Hippocampal formation (tissue), 2 donors: ENCODE measurements around the gene IL18BP.

Experiments used
- DNase-seq, 2 donors: peaks; one replicate each; lab custom pipeline; 2025; lab: John Stamatoyannopoulos, UW

IL18BP gene

GRCh38 chr11:71998649-71999310, at the start of gene IL18BP:
IL18BP (plus strand) TSS chr11:71998909; CDS start chr11:71999985, 1,076 bp downstream.
- no peak for DNase-seq

DNA sequence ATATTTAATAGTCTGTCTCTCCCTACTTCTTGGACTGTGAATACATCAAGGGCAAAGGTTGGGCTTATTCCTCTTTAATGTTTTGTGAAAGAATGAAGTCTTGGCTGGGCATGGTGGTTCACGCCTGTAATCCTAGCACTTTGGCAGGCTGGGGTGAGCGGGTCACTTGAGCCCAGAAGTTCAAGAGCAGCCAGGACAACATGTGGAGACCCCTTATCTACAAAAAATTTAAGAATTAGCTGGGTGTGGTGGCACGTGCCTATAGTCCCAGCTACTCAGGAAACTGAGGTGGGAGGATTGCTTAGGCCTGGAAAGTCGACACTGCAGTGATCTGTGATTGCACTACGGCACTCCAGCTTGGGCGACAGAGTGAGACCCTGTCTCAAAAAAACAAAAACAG, 49.7 kb upstream of the IL18BP start:
- no peak for DNase-seq

DNA sequence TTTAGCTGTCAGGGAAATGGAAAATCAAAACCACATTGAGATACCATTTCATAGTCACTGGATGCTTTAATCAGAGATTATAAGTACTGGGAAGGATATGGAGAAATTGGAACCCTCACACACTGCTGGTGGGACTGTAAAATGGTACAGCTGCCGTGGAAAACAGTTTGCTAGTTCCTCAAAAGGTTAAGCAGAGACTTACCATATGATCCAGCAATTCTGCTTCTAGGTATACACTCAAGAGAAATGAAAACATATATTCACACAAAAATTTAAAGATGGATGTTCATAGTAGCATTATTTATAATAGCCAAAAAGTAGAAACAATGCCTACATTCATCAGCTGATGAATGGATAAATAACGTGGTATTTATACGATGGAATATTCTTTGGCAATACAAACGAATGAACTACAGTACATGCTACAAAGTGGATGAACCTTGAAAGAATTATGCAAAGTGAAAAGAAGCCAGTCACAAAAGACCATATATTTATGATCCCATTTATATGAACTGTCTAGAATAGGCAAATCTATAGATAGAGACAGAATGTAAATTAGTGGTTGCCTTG, 46.9 kb upstream of the IL18BP start:
- DNase-seq: no peak

DNA sequence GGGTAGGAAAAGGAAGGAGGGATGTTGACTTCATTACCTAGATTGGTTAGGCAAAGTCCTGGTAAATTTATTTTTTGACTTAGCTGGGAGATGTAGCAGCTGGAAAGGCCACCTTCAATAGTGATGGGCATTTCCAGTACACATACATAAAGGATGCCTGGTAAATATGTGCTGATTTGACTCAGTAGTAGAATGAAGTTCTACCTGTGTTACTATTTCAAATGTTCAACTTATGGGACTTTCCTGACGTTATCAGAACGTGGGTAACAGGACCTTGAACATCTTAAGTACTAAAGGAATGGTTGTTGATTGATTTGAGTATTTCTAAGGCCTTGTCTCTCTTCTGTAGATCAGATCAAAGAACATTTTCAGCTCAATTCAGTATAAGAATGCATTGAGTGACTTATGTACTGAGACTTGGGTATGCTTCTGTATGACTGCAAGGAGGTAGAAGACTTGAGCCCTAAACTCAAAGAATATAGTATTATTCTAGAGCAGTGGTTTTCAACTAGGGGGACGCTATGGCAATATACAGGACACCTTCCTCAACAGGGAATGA, 42.7 kb upstream of the IL18BP start:
- no peak for DNase-seq

DNA sequence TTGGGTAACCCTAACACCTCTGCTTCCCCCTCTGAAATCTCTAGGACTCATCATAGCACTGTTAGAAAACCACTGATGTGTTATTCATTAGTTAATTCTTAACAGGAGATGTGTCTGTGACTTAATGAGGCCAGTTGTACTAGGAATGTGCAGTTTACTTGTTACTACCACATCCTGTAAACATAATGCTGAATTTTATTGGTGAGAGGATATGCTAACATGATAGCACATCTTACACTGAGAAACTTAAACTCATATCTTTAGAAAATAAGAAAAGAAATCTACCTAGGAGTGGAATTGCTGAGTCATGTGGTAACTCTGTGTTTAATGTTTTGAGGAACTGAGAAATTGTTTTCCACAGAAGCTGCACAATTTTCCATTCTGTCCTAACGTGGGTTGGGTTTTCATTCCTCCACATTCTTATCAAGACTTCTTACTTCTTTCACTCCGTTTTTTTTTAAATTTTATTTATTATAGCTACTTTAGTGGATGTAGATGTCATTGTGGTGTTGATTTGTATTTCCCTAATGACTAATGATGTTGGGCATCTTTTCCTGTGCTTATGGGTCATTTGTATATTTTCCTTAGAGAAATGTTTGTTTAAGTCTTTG, 36.2 kb upstream of the IL18BP start:
- DNase-seq: no peak

- no peak for DNase-seq
These were observed 35.2 kb upstream of the IL18BP start for GRCh38 chr11:71963468-71963867.

- DNase-seq: no peak
These were observed 34.1 kb upstream of the IL18BP start for GRCh38 chr11:71964641-71965040.

DNA sequence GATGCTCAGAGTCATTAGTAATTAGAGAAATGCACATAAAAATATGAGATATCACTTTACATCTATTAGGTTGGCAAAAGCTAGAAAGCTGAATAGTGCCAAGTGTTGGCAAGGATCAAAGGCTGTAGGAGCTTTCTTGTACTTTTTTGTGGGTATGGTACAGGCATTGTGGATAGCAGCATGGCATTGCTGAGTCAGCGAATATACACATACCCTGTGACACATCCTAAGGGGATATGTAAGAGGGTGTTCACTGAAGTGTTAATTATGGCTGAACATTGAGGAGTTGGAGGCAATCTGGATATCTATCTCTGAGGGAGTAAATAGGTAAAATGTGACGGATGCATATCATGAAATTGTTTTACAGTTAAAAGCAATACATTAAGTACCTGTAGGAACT, 27.0 kb upstream of the IL18BP start:
- no peak for DNase-seq

DNA sequence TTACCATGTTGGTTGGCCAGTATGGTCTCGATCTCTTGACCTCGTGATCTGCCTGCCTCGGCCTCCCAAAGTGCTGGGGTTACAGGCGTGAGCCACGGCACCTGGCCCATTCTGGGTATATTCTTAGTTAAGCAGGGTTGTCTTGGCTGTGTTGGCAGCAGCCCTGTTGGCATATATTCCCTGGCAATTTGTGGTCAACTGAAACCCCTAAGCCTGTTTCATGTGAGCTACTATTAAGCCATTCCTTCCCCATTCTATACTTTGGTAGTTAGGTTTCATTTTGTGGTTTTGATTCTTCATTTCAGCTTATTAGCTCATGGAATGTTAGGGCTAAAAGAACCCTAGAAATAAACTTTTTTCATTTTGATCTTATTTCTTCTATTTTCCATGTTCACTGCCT, 22.2 kb upstream of the IL18BP start:
- no peak for DNase-seq

DNA sequence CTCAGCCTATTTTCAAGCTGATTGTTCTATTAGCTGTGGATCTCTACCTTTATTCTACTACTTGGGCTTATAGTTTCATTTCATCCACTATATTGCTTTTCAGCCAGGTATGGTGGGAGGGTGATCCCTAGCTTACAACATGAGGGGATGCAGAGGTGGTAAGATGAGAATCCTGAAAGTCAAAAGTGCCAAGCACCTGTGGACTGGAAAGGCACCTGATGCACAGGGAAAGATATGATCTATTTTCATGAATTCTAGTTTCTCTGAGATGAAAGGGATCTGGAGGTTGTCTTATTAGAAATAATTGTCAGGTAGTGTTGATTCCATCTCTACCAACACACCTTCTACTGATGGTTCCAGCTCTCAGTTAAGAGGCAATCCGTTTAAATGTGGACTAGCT, 21.6 kb upstream of the IL18BP start:
- DNase-seq: no peak

DNA sequence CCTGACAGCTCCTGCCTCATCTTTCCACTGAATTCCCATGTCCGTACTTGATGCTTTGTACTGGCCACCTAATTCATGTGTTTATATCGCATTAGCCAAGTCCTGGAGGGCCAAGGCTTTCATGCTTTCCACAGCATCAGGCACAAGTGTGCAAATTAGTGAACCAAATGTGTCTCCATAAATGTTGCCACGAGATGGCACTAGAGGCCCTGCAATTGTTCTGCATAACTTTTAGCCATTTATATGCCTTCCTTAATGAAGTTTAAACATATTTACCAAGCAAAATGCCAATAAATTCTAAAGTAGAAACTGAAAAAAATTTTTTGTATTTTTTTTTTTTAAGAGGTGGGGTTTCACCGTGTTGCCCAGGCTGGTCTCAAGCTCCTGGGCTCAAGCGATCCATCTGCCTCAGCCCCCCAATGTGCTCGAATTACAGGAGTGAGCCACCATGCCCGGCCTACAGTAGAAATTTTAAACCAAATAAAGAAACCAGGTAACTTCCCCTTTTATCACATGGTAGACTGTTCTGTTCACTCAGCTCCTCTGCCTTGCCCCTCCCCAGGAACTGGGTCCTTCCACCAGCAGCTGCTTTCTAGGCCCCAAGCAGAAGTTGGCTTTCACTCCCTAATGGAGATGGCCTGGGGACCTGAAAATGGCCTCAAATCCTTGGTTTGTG, 20.8 kb upstream of the IL18BP start:
- peak; percentile 32 to 67 for DNase-seq

- DNase-seq: no peak
These were observed 19.6 kb upstream of the IL18BP start for GRCh38 chr11:71979094-71979493.

- DNase-seq: peak in 1 of 2 donors; percentile 58
These were observed 19.1 kb upstream of the IL18BP start for GRCh38 chr11:71979602-71980001.

GRCh38 chr11:71986131-71986530, 12.6 kb upstream of the IL18BP start:
- no peak for DNase-seq

- DNase-seq: no peak
These were observed 11.2 kb upstream of the IL18BP start for GRCh38 chr11:71987521-71987920.

- no peak for DNase-seq
These were observed 10.7 kb upstream of the IL18BP start for GRCh38 chr11:71988050-71988449.

DNA sequence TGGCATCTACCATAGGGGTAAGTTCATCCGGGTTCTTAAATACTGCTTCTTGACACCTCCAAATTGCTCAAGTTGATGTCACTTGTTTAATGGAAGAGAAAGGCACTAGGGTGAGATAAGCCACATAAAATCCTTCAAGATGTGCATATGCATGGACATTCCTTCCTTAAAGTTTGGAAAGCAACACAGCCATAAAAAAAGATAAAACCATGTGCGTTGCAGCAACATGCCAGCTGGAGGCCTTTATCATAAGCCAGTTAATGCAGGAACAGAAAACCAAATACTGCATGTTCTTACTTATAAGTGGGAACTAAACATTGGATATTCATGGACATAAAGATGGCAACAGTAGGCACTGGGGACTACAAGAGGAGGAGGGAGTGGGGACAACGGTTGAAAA, 8.0 kb upstream of the IL18BP start:
- DNase-seq: no peak

DNA sequence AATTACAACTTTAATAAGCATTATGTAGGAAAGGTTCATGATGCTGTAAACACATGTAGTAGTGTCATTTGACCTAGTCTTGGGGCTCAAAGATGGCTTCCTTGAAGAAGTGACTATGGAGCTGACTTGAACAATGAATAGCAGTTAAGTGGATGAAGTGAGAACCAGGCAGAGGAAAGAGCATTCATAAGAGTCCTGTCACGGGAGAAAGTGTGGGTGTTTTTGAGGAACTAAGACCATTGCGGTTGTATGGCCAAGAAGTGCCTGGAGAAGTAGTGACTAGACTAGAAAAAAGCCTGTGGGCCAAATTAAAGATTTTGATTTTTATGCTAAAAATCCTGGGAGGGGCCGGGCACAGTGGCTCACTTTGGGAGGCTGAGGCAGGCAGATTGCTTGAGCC, 7.2 kb upstream of the IL18BP start:
- DNase-seq: peak in 1 of 2 donors; percentile 38

DNA sequence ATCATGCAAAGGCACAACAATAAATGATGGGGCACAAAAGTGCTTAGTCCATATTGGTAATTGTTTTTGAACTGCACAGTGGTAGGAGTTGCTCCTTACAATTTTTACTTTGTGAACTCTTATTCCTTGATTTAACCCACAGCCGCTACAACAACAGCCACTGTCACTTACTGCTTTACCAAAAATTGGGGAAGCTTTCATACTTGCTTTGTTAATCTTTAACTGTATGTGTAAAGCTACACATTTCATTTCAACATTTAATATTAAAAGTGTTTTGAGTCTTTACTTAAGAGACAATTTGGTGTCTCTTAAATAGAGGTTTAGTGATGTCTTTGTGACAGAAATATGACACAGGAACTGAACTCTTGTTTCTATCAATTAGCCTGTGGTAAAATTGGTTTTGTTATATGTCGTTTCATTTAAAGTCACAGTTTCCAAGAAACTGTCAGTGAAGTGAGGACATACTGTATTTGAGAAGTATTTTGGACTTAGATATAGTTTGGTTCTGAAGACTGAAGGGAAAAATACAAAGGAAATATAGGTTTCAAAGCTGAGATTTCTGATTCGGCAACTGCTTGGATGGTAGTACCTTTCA, 6.5 kb upstream of the IL18BP start:
- no peak for DNase-seq

DNA sequence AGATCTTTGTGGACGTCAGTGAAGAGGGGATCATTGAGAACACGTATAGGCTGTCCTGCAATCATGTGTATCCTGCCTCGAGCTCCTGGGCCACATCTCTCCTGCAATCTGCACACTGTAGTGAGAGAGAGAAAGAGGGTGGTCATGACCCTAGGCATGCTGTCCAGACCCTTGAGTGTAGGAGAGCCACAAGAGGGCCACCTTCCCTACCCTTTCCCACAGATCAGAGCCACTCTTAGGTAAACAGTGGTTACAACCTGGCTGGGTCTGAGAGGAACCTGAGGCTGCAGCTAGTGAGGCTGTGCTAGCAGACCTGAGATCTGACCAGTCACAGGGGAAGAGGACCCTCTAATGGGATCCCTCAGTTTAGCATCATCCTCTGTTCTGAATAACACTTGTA, 3.9 kb upstream of the IL18BP start:
- no peak for DNase-seq

DNA sequence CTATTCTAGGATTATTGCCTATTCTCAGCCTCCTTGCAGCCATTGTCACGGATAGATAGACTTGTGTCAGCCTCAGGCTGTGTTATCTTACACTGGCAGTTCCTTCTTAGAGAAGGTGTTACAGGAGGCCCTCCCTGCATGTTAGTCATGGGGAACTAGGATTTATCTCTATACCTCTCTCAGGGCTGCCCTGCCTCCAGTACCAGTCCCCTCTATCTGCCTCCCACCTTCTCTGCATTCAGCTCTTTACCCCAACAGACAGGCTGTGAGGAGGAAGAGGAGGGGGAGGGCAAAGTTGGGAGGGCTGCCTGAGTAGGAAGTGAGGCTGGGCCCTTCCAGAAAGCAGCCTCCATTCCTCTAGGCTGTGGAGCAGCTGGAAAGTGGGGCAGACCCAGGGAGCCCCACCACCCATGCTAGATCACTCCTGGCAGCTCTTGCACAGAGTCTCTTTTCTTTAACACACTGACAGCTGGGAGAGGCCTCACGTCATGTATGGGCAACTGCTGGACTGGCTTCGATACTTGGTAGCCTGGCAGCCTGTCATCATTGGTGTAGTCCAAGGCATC, 2.9 kb upstream of the IL18BP start:
- DNase-seq: no peak

- no peak for DNase-seq
These were observed 2.2 kb upstream of the IL18BP start for GRCh38 chr11:71996517-71996916.
